Measurements from ENCODE around the gene BTBD9.

GRCh38 chr6:38192011-38192410 lies 447.7 kb downstream of the BTBD9 start:
- TF ChIP-seq POLR2A (IDR thresholded peaks at IDR 0.05) = no peak
- TF ChIP-seq CTCF (IDR thresholded peaks at IDR 0.05) = no peak
